ENCODE data around the gene ASXL2. TPM values are rescaled to one million over a fixed set of nuclear protein-coding genes. Genes with fewer than 3 reads are reported as not detected.

The ASXL2 gene
- total RNA-seq, 1 donor from 2014 or later: 25.8 TPM

DNA sequence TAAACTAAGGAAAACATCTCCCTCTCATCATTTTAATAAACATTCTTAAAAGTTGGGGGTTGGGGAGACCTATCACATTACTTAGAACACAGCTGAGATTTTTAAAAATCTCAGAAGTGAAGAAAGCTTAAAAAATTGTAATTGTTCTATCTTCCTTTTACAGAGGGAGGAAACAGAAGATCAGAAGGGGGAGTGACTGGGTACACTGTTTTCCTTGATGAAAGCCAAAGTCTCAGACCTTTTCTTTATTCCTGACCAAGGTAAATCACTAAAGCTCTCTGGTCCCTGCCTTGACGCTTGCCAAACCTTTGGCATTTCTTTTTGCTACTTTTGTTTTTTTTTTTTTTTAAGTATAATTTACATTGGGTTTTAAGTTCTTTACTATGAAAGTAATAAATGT, 119.9 kb downstream of the ASXL2 start:
- H3K4me3 ChIP-seq (ENCODE audit: insufficient read depth, low read depth, low read length): no peak overlapping the region
- H3K9me3 ChIP-seq (ENCODE audit: insufficient read depth, low read depth, low read length): no peaks in the 10 kb centered on the region
- Mint-ChIP-seq H3K27ac (ENCODE audit: unreplicated experiment) (no peak overlapping the region), H3K4me1 (ENCODE audit: low read depth, unreplicated experiment) (no peaks in the 10 kb centered on the region), H3K36me3 (ENCODE audit: low read depth, unreplicated experiment) (peaks cover 9% of the 10 kb centered on the region), H3K9me3 (ENCODE audit: unreplicated experiment) (no peaks in the 10 kb centered on the region), H3K4me3 (ENCODE audit: unreplicated experiment) (no peak overlapping the region), H3K27me3 (ENCODE audit: low read depth, unreplicated experiment) (no peaks in the 10 kb centered on the region)
- FAIRE-seq: no peak
- TF ChIP-seq, protein P1, sequence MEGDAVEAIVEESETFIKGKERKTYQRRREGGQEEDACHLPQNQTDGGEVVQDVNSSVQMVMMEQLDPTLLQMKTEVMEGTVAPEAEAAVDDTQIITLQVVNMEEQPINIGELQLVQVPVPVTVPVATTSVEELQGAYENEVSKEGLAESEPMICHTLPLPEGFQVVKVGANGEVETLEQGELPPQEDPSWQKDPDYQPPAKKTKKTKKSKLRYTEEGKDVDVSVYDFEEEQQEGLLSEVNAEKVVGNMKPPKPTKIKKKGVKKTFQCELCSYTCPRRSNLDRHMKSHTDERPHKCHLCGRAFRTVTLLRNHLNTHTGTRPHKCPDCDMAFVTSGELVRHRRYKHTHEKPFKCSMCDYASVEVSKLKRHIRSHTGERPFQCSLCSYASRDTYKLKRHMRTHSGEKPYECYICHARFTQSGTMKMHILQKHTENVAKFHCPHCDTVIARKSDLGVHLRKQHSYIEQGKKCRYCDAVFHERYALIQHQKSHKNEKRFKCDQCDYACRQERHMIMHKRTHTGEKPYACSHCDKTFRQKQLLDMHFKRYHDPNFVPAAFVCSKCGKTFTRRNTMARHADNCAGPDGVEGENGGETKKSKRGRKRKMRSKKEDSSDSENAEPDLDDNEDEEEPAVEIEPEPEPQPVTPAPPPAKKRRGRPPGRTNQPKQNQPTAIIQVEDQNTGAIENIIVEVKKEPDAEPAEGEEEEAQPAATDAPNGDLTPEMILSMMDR (IDR thresholded peaks at IDR 0.05; ENCODE audit: insufficient read depth, low read depth, low read length): no peak
- TF ChIP-seq EZH2 (IDR thresholded peaks at IDR 0.05; ENCODE audit: insufficient read depth, low read length): no peak
- no peaks in the 10 kb centered on the region for H3K79me2 ChIP-seq (ENCODE audit: insufficient read depth, low read length)
- DNase-seq (ENCODE audit: low read depth): no peak
- H4K20me1 ChIP-seq (ENCODE audit: insufficient read depth, low read length): no peaks in the 10 kb centered on the region
- H3K9ac ChIP-seq (ENCODE audit: low read length): no peak overlapping the region
- no peaks in the 10 kb centered on the region for H3K27me3 ChIP-seq (ENCODE audit: insufficient read depth, low read length)
- peaks cover 3% of the 10 kb centered on the region for H3K4me1 ChIP-seq (ENCODE audit: insufficient read depth, low read length)
- H3K4me2 ChIP-seq (ENCODE audit: low read length): no peak overlapping the region
- no peak overlapping the region for H3K27ac ChIP-seq (ENCODE audit: low read depth, low read length)
- peaks cover 13% of the 10 kb centered on the region for H3K36me3 ChIP-seq (ENCODE audit: insufficient read depth, low read length)
- H2AFZ ChIP-seq (ENCODE audit: low read depth, low read length): no peak overlapping the region

DNA sequence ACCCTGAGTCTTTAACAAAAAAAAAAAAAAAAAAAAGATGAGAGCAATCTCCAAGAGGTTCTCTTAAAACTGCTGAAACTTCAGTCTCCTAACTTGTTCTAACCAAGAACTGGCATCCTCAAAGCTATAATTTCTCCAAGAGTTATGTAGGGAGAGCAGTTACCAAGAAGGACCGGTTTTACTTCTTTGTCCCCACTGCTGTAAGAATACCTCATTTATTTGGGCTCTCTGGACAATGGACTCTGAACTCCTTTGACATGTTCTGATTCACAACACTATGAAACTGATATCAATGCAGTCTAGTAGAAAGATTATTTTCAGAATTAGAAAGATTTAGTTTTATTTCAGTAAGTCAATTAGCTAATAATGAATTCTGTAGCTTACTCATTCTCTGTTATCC, 120.4 kb downstream of the ASXL2 start:
- peaks cover 13% of the 10 kb centered on the region for H3K36me3 ChIP-seq (ENCODE audit: insufficient read depth, low read length)
- no peaks in the 10 kb centered on the region for H3K9me3 Mint-ChIP-seq (ENCODE audit: unreplicated experiment)
- peaks cover 9% of the 10 kb centered on the region for H3K36me3 Mint-ChIP-seq (ENCODE audit: low read depth, unreplicated experiment)
- H3K4me2 ChIP-seq (ENCODE audit: low read length): no peak overlapping the region
- DNase-seq (ENCODE audit: low read depth) (no peak), FAIRE-seq (no peak)
- H3K4me1 ChIP-seq (ENCODE audit: insufficient read depth, low read length): peaks cover 3% of the 10 kb centered on the region
- no peaks in the 10 kb centered on the region for H3K4me1 Mint-ChIP-seq (ENCODE audit: low read depth, unreplicated experiment)
- H3K4me3 ChIP-seq (ENCODE audit: insufficient read depth, low read depth, low read length): no peak overlapping the region
- H3K27me3 ChIP-seq (ENCODE audit: insufficient read depth, low read length): no peaks in the 10 kb centered on the region
- H3K27ac Mint-ChIP-seq (ENCODE audit: unreplicated experiment): no peak overlapping the region
- no peak overlapping the region for H2AFZ ChIP-seq (ENCODE audit: low read depth, low read length)
- no peak overlapping the region for H3K9ac ChIP-seq (ENCODE audit: low read length)
- H3K9me3 ChIP-seq (ENCODE audit: insufficient read depth, low read depth, low read length): no peaks in the 10 kb centered on the region
- no peaks in the 10 kb centered on the region for H3K79me2 ChIP-seq (ENCODE audit: insufficient read depth, low read length)
- no peak overlapping the region for H3K4me3 Mint-ChIP-seq (ENCODE audit: unreplicated experiment)
- TF ChIP-seq EZH2 (IDR thresholded peaks at IDR 0.05; ENCODE audit: insufficient read depth, low read length): no peak
- TF ChIP-seq, protein P1 (IDR thresholded peaks at IDR 0.05; ENCODE audit: insufficient read depth, low read depth, low read length): no peak
- no peaks in the 10 kb centered on the region for H3K27me3 Mint-ChIP-seq (ENCODE audit: low read depth, unreplicated experiment)
- H4K20me1 ChIP-seq (ENCODE audit: insufficient read depth, low read length): no peaks in the 10 kb centered on the region
- H3K27ac ChIP-seq (ENCODE audit: low read depth, low read length): no peak overlapping the region

DNA sequence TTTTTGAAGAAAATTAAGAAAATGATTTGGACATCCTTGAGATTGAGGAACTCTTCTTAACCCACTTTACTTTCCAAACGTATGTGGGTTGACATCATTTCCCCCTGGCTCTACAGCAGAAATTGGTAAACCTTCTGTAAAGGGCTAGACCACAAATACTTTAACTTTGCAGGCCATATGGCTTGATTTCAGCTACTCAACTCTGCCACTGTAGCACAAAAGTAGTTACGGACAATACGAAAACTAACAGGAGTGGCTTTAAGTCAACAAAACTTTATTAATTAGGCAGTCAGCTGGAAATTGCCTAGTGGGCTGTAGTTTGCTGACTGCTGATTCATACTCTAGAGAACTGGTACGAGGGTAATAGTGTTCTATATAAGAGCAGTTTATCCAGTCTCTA, 121.8 kb downstream of the ASXL2 start:
- Mint-ChIP-seq H3K27me3 (ENCODE audit: low read depth, unreplicated experiment) (no peaks in the 10 kb centered on the region), H3K27ac (ENCODE audit: unreplicated experiment) (no peak overlapping the region), H3K9me3 (ENCODE audit: unreplicated experiment) (no peaks in the 10 kb centered on the region), H3K36me3 (ENCODE audit: low read depth, unreplicated experiment) (peaks cover 10% of the 10 kb centered on the region), H3K4me1 (ENCODE audit: low read depth, unreplicated experiment) (no peaks in the 10 kb centered on the region), H3K4me3 (ENCODE audit: unreplicated experiment) (no peak overlapping the region)
- DNase-seq (ENCODE audit: low read depth) (peak; percentile 39), FAIRE-seq (no peak)
- no peaks in the 10 kb centered on the region for H3K79me2 ChIP-seq (ENCODE audit: insufficient read depth, low read length)
- H3K27ac ChIP-seq (ENCODE audit: low read depth, low read length): no peak overlapping the region
- H3K27me3 ChIP-seq (ENCODE audit: insufficient read depth, low read length): no peaks in the 10 kb centered on the region
- H3K9ac ChIP-seq (ENCODE audit: low read length): no peak overlapping the region
- no peak overlapping the region for H3K4me3 ChIP-seq (ENCODE audit: insufficient read depth, low read depth, low read length)
- H2AFZ ChIP-seq (ENCODE audit: low read depth, low read length): no peak overlapping the region
- no peak overlapping the region for H3K4me2 ChIP-seq (ENCODE audit: low read length)
- H3K36me3 ChIP-seq (ENCODE audit: insufficient read depth, low read length): peaks cover 16% of the 10 kb centered on the region
- TF ChIP-seq, protein P1 (IDR thresholded peaks at IDR 0.05; ENCODE audit: insufficient read depth, low read depth, low read length): no peak
- H3K9me3 ChIP-seq (ENCODE audit: insufficient read depth, low read depth, low read length): no peaks in the 10 kb centered on the region
- no peaks in the 10 kb centered on the region for H4K20me1 ChIP-seq (ENCODE audit: insufficient read depth, low read length)
- H3K4me1 ChIP-seq (ENCODE audit: insufficient read depth, low read length): peaks cover 3% of the 10 kb centered on the region

Data from astrocyte (in vitro differentiated cells and primary cell).